ENCODE measurements around the gene MMP7.

GRCh38 chr11:102487214-102487613, 43.3 kb downstream of the MMP7 start:
- TF ChIP-seq, protein P1, sequence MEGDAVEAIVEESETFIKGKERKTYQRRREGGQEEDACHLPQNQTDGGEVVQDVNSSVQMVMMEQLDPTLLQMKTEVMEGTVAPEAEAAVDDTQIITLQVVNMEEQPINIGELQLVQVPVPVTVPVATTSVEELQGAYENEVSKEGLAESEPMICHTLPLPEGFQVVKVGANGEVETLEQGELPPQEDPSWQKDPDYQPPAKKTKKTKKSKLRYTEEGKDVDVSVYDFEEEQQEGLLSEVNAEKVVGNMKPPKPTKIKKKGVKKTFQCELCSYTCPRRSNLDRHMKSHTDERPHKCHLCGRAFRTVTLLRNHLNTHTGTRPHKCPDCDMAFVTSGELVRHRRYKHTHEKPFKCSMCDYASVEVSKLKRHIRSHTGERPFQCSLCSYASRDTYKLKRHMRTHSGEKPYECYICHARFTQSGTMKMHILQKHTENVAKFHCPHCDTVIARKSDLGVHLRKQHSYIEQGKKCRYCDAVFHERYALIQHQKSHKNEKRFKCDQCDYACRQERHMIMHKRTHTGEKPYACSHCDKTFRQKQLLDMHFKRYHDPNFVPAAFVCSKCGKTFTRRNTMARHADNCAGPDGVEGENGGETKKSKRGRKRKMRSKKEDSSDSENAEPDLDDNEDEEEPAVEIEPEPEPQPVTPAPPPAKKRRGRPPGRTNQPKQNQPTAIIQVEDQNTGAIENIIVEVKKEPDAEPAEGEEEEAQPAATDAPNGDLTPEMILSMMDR (IDR thresholded peaks at IDR 0.05), result no peak
- TF ChIP-seq EZH2phosphoT487 (IDR thresholded peaks at IDR 0.05), result no peak

Measured in neural progenitor cell (in vitro differentiated cells).